HL-60 (cell line): ENCODE measurements around the gene SEMA6C.

ENCODE experiments used
- DNase-seq, 2 experiments: peaks; one replicate each; pipeline ENCODE4 v3.0.0-alpha.2; 2010 to 2020; ENCODE audit warnings: low read depth in 1 of 2, low spot score in 1 of 2
- H3K27ac ChIP-seq: fragments of 250-450 bp; sonication (Bioruptor Pico); replicated peaks from 2 replicates; pipeline ENCODE4 v1.5.1; 2020; ENCODE audit warnings: mild to moderate bottlenecking, moderate library complexity
- H3K27me3 ChIP-seq: fragments of 250-450 bp; sonication (Bioruptor Pico); 2 replicates; pipeline ENCODE4 v1.5.1; 2021; ENCODE audit warnings: mild to moderate bottlenecking, moderate library complexity; ENCODE audit not compliant: insufficient read depth, poor library complexity, severe bottlenecking
- H3K4me3 ChIP-seq: replicated peaks from 2 replicates; pipeline ENCODE4 v1.5.1; 2011; ENCODE audit warnings: mild to moderate bottlenecking, control low read depth, low read length; ENCODE audit not compliant: insufficient read depth
- CTCF ChIP-seq: IDR thresholded peaks from one replicate; pipeline ENCODE4 v1.5.1; 2011; ENCODE audit warnings: low read length, control low read depth, inconsistent platforms; ENCODE audit not compliant: insufficient read depth
- GABPA ChIP-seq: IDR thresholded peaks from 2 replicates; pipeline ENCODE4 v1.6.1; 2012; ENCODE audit warnings: low read depth
- POLR2AphosphoS5 ChIP-seq: IDR thresholded peaks from 2 replicates; pipeline ENCODE4 v1.6.1; 2012; ENCODE audit warnings: low read depth
- SPI1 ChIP-seq: IDR thresholded peaks from 2 replicates; pipeline ENCODE4 v1.6.1; 2012; ENCODE audit warnings: low read depth, mild to moderate bottlenecking, borderline replicate concordance
- TF ChIP-seq, protein P1 (sequence below): IDR thresholded peaks from 2 replicates; pipeline ENCODE4 v1.6.1; 2012; ENCODE audit warnings: low read depth; ENCODE audit not compliant: insufficient replicate concordance

SEMA6C gene

DNA sequence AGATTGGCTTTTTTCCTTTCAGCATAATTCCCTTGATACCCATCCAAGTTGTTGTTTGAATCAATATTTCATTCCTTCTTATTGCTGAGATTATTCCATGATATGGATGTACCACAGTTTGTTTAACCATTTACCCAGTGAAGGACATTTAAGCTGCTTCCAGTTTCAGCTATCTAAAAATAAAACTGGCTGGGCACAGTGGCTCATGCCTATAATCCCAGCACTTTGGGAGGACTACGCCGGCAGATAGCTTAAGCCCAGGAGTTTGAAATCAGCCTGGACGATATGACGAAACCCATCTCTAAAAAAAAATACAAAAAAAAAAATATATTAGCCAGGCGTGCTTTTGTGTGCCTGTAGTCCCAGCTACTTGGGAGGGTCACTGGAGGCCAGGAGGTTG, 32.6 kb downstream of the SEMA6C start:
- DNase-seq = no peak
- no peak overlapping the region for H3K4me3 ChIP-seq
- no peak overlapping the region for H3K27ac ChIP-seq
- H3K27me3 ChIP-seq = no peaks in the 10 kb centered on the region
- TF ChIP-seq, protein P1, sequence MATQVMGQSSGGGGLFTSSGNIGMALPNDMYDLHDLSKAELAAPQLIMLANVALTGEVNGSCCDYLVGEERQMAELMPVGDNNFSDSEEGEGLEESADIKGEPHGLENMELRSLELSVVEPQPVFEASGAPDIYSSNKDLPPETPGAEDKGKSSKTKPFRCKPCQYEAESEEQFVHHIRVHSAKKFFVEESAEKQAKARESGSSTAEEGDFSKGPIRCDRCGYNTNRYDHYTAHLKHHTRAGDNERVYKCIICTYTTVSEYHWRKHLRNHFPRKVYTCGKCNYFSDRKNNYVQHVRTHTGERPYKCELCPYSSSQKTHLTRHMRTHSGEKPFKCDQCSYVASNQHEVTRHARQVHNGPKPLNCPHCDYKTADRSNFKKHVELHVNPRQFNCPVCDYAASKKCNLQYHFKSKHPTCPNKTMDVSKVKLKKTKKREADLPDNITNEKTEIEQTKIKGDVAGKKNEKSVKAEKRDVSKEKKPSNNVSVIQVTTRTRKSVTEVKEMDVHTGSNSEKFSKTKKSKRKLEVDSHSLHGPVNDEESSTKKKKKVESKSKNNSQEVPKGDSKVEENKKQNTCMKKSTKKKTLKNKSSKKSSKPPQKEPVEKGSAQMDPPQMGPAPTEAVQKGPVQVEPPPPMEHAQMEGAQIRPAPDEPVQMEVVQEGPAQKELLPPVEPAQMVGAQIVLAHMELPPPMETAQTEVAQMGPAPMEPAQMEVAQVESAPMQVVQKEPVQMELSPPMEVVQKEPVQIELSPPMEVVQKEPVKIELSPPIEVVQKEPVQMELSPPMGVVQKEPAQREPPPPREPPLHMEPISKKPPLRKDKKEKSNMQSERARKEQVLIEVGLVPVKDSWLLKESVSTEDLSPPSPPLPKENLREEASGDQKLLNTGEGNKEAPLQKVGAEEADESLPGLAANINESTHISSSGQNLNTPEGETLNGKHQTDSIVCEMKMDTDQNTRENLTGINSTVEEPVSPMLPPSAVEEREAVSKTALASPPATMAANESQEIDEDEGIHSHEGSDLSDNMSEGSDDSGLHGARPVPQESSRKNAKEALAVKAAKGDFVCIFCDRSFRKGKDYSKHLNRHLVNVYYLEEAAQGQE = no peak
- no peak for TF ChIP-seq CTCF
- TF ChIP-seq POLR2AphosphoS5 = no peak
- TF ChIP-seq GABPA = no peak
- TF ChIP-seq SPI1 = no peak

DNA sequence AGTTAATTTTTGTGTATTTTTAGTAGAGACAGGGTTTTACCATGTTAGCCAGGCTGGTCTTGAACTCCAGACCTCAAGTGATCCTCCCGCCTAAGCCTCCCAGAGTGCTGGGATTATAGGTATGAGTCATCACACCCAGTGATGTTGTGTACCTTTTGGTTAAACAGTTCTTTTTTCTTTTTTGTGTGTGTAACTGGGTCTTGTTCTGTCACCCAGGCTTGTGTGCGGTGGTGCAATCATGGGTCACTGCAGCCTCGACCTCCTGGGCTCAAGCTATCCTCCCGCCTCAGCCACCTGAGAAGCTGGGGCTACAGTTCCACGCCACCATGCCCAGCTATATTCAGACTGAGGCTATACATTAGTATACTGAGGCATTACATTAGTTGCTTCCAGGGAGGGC, 38.1 kb downstream of the SEMA6C start:
- DNase-seq = no peak
- Histone ChIP-seq H3K4me3 (no peak overlapping the region), H3K27me3 (no peaks in the 10 kb centered on the region), H3K27ac (no peak overlapping the region)
- TF ChIP-seq POLR2AphosphoS5 (no peak), CTCF (no peak), SPI1 (no peak), GABPA (no peak)
- TF ChIP-seq, protein P1 = no peak

DNA sequence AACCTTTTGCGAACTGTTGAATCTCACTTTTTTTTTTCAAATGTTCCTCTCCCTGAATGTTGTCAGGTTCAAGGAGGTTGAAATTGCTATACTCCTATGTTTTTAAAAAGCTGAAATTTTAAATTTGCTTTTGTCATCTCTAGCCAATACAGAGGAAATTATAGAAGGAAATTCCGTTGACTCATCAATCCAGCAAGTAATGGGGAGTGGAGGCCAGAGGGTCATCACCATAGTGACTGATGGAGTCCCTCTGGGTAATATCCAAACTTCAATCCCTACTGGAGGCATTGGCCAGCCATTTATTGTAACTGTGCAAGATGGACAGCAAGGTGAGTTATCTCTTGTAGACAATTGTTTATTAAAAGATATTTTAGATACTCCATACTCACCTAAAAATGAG, 39.5 kb downstream of the SEMA6C start:
- H3K27me3 ChIP-seq = no peaks in the 10 kb centered on the region
- DNase-seq = no peak

More for the DNA sequence above, 39.5 kb downstream of the SEMA6C start:
- no peak overlapping the region for H3K4me3 ChIP-seq
- no peak for TF ChIP-seq POLR2AphosphoS5
- TF ChIP-seq, protein P1 = no peak
- no peak overlapping the region for H3K27ac ChIP-seq
